C4-2B (cell line): ENCODE measurements around the gene RNU6-8.

ENCODE experiments used
- H3K27ac ChIP-seq: fragments of 450-650 bp; 2 replicates; pipeline ENCODE4 v1.5.1; 2017
- CTCF ChIP-seq: fragments of 450-650 bp; conservative IDR thresholded peaks from 2 replicates; pipeline ENCODE4 v1.5.1; 2017; ENCODE audit warnings: mild to moderate bottlenecking
- ZFX ChIP-seq: fragments of 450-650 bp; IDR thresholded peaks from 2 replicates; pipeline ENCODE4 v1.6.1; 2017

Gene RNU6-8

DNA sequence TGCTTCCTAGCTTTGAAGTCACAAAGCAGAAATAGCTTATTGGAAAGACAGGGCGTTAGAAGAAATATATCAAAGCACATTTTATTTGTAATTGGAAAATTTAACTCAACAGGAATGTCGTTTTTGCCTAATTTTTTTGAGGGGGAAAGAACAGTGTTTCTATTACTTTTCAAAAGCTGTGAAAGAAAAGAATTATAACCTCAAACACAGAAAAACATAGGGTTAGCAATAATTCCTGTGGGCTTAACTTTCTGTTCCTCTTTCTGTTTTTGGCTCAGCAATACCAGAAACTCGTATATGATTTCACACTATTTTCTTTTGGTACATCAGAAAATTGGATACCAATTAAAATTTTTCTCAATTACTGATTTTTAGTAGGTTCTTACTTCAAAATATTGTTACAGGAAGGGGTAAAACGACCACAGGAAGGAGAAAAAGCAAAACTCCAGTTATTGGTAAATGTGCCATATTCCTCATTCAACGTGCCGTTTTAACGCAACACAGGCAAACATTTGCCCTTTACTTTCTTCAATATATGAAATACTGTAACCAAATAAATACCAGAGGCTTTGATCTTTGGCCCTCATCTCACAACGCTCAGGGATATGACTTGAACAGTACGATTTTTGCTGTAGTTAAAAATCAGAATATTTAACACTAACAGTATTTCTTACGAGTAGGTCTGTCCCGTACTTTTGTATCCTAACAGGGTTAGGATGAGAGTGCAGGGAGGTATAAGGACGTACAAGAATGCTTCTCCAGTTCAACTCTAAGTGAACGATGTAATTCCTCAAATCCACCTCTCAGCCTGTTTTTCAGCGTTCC lies 2.5 kb downstream of the RNU6-8 start:
- peak overlapping the region; percentile 64; the same call in 1 of the 2 replicates for H3K27ac ChIP-seq

GRCh38 chr14:32197919-32198318 lies 5.2 kb downstream of the RNU6-8 start:
- no peak for TF ChIP-seq CTCF
- no peak for TF ChIP-seq ZFX
- no peak overlapping the region for H3K27ac ChIP-seq

More for the DNA sequence above, 2.5 kb downstream of the RNU6-8 start:
- TF ChIP-seq CTCF: no peak
- TF ChIP-seq ZFX: no peak

DNA sequence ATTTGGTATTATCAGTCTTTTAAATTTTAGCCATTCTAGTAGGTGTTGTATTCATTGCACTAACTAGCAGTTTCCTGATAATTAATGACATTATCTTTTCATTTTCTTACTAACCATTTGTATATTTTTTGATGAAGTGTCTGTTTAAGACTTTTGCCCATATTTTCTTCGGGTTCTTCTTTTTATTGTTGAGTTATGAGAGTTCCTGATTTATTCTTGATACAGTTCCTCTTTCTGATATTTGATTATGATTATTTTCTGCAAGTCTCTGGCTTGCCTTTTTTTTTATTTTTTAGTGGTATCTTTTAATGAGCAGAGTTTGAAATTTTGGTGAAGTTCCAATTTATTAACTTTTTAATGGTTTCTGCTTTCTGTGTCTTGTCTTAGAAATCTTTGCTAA lies 7.4 kb downstream of the RNU6-8 start:
- H3K27ac ChIP-seq: no peak overlapping the region
- TF ChIP-seq ZFX (no peak), CTCF (no peak)

DNA sequence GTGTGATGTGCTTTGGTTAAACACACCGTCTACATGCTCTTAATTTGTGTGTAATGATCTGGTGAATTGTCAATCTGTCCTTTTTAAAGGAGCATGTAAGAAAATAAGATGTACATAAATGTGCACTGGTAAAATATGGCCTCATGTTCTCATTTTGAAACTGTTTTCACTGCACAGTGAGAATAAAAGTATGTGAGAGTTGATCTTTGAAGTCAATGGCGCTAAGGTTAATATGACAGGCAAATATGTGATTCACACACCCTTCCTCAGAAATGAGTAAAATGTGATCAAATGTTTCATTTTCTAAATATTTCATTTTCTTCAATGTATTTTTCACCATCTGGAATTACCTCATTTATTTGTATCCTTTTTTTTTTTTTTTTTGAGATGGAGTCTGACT lies 9.5 kb downstream of the RNU6-8 start:
- no peak overlapping the region for H3K27ac ChIP-seq
- TF ChIP-seq ZFX: no peak
- no peak for TF ChIP-seq CTCF

DNA sequence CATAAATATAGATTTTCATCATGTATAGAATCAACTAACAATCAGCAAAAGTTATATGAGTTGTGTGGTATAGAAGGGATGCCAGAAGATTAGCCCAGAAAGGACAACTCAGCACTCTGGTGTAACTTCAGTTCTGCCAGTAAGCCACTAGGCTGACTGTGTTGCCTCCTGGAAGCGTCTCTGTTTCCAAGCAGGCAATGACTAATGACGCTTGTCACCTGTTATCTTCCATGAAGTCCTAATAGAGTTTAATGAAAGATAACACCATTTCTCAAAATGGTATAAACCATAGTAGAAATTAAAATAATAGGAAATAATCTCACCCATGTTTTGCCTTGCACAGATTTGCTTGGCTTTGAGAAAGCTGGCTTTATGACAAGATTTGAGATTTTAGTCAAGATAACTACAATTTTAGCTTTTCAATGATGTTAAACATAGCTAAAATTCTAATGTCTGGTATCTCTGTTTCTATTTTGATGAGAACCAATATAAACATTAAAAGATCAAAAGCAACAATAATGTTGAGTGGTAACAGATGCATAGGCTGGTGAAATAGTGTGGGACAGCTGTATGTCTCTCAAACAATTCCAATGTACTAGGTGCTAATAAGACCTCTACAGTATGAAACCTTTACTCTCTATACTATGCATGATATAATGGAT lies 10.2 kb downstream of the RNU6-8 start:
- no peak overlapping the region for H3K27ac ChIP-seq
- TF ChIP-seq CTCF (no peak), ZFX (no peak)

DNA sequence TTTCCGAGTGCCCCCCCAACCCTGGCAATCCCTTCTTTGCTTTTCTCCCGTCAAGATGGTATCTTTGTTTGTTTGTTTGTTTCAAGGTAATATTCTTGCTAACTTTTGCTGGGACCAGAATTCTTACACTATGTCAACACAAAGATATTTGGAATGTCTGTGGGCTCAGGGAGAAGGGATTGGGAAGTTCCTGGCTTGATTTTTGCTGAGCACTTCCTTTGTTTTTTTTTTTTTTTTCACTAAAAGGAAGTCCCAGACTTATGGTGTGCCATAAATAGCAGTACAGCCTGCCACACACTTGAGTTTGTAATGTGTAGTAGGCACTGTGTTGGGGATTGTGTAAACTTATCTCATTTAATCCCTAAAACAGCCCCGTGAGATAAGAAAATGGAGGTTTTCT lies 12.4 kb downstream of the RNU6-8 start:
- TF ChIP-seq CTCF: no peak
- TF ChIP-seq ZFX: no peak
- no peak overlapping the region for H3K27ac ChIP-seq

DNA sequence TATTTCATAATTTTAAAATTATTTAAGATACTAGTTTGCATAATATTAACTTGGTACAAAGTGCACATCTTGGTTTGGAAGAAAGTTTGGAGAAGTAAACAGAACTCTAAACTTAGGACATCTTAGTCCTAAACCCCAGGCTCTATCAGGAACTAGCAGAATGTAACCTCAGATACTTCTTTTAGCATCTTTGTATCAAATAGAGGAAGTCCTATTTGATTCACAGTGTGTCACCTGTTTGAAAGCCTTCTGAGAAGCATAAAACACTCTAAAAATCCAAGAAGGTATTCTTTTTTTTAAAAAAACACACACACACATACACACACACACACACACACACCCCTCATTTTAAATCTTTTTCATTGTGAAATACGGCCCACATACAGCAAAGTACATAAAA lies 13.3 kb downstream of the RNU6-8 start:
- H3K27ac ChIP-seq: no peak overlapping the region
- TF ChIP-seq CTCF (no peak), ZFX (no peak)
